Measurements from ENCODE around the gene PLEKHA4.
"Not testable (repeated sequence)": the region's sequence is repeated elsewhere in the genome, so short reads cannot be mapped to it uniquely, and the experiment has no call there.

The PLEKHA4 gene

DNA sequence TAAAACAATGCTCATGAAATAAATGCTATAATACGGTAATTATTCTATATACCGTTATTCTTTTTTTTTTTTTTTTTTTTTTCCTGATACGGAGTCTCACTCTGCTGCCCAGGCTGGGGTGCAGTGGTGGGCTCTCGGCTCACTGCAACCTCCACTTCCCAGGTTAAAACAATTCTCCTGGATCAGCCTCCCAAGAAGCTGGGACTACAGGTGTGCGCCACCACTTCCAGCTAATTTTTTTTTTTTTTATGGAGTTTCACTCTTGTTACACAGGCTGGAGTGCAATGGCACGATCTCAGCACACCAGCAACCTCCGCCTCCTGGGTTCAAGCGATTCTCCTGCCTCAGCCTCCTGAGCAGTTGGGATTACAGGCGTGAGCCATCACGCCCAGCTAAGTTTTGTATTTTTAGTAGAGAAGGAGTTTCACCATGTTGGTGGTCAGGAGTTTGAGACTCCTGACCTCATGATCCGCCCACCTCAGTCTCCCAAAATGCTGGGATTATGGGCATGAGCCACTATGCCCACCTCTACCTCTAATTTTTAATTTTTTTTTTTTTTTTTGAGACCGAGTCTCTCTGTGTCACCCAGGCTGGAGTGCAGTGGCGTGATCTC is 10.7 kb upstream of the PLEKHA4 start:
- no peaks in the 10 kb centered on the region for H3K9me3 ChIP-seq
- H3K4me3 ChIP-seq (ENCODE audit: low read depth, low read length), result no peak overlapping the region
- no peaks in the 10 kb centered on the region for H3K27me3 ChIP-seq
- H3K36me3 ChIP-seq, result no peaks in the 10 kb centered on the region; the same call in 1 of the 2 replicates
- TF ChIP-seq, protein P1, sequence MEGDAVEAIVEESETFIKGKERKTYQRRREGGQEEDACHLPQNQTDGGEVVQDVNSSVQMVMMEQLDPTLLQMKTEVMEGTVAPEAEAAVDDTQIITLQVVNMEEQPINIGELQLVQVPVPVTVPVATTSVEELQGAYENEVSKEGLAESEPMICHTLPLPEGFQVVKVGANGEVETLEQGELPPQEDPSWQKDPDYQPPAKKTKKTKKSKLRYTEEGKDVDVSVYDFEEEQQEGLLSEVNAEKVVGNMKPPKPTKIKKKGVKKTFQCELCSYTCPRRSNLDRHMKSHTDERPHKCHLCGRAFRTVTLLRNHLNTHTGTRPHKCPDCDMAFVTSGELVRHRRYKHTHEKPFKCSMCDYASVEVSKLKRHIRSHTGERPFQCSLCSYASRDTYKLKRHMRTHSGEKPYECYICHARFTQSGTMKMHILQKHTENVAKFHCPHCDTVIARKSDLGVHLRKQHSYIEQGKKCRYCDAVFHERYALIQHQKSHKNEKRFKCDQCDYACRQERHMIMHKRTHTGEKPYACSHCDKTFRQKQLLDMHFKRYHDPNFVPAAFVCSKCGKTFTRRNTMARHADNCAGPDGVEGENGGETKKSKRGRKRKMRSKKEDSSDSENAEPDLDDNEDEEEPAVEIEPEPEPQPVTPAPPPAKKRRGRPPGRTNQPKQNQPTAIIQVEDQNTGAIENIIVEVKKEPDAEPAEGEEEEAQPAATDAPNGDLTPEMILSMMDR (IDR thresholded peaks at IDR 0.05; ENCODE audit: low read depth, low read length), result no peak
- H3K4me1 ChIP-seq, result peaks cover 6% of the 10 kb centered on the region; the same call in 1 of the 2 replicates
- no peak for DNase-seq

DNA sequence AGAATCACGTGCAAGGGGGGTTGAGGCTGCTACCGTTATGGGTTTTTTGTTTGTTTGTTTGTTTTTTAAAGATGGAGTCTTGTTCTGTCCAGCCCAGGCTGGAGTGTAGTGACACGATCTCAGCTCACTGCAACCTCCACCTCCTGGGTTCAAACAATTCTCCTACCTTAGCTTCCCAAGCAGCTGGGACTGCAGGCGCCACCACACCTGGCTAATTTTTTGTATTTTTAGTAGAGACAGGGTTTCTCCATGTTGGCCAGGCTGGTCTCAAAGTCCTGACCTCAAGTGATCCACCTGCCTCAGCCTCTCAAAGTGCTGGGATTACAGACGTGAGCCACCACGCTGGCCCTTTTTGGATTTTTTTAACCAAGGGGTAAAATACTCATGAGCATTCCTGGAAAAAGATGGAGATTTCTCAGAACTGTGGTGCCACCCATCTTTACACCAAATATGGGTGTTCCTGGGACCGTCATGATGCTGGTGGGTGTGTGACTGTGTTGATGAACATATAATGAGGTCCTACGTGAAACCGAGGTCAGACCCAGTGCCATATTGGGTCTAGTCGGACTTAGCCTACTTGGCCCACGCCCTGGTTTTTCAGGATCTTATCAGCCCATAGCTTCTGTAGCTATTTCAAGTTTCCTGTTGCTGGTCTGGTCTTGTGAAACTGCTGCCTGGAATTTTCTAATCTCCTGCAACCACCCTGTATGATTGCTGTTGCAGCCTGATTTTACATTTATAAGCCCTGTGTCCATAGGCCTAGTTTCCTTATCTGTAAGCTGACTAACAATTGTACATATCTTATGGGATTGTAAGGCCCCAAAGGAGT is 10.0 kb upstream of the PLEKHA4 start:
- Histone ChIP-seq H3K27me3 (no peaks in the 10 kb centered on the region), H3K36me3 (no peaks in the 10 kb centered on the region; the same call in 1 of the 2 replicates), H3K9me3 (no peaks in the 10 kb centered on the region), H3K4me1 (peaks cover 7% of the 10 kb centered on the region), H3K4me3 (ENCODE audit: low read depth, low read length) (no peak overlapping the region)
- TF ChIP-seq, protein P1 (IDR thresholded peaks at IDR 0.05; ENCODE audit: low read depth, low read length), result no peak
- DNase-seq, result no peak

DNA sequence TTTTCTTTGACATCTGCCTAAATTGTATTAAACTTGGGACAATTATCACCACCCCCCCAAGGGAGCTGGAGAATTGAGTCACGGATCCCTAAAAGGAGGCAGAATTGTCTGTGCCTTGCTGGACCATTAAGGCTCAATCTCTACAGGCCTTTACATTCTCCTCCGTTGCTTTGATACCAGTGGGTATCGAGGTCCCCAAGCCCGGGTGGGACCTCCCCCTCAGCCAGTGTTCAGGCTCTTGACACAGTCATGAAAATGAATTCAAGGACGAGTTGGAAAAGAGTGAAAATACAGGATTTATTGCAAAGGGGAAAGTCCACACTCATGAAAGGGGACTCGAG is 9.4 kb upstream of the PLEKHA4 start:
- H3K27me3 ChIP-seq, result no peaks in the 10 kb centered on the region
- H3K36me3 ChIP-seq, result no peaks in the 10 kb centered on the region; the same call in 1 of the 2 replicates
- peaks cover 11% of the 10 kb centered on the region for H3K4me1 ChIP-seq
- H3K4me3 ChIP-seq (ENCODE audit: low read depth, low read length), result no peak overlapping the region
- H3K9me3 ChIP-seq, result no peaks in the 10 kb centered on the region
- TF ChIP-seq, protein P1 (IDR thresholded peaks at IDR 0.05; ENCODE audit: low read depth, low read length), result no peak
- DNase-seq, result no peak

DNA sequence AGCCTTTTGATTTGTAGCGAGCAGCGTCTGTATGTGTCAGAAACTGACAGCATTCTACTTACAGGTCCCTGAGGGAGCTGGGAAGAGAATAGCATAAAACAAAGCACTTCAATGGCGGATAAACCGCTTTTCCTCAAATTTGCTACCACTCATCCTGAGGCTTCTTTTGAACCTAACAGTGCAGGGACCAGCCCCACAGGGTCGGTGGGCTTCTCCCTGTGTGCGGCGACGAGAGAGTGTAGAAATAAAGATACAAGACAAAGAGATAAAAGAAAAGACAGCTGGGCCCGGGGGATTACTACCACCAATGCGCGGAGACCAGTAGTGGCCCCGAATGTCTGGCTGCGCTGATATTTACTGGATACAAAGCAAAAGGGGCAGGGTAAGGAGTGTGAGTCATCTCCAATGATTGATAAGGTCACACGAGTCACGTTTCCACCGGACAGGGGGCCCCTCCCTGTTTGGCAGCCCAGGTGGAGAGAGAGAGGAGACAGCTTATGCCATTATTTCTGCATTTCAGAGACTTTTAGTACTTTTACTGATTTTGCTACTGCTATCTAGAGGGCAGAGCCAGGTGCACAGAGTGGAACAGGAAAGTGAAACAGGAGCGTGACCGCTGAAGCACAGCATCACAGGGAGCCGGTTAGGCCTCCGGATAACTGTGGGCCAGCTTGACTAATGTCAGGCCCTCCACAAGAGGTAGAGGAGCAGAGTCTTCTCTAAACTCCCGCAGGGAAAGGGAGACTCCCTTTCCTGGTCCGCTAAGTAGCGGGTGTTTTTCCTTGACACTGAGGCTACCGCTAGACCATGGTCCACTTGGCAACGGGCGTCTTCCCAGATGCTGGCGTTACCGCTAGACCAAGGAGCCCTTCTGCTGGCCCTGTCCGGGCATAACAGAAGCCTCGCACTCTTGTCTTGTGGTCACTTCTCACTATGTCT is 7.9 kb upstream of the PLEKHA4 start:
- not testable (repeated sequence) for H3K36me3 ChIP-seq, H3K9me3 ChIP-seq, H3K27me3 ChIP-seq
- peak overlapping the region; percentile 88 for H3K4me3 ChIP-seq (ENCODE audit: low read depth, low read length)
- peaks cover 11% of the 10 kb centered on the region for H3K4me1 ChIP-seq
- peak; percentile 56 for DNase-seq

DNA sequence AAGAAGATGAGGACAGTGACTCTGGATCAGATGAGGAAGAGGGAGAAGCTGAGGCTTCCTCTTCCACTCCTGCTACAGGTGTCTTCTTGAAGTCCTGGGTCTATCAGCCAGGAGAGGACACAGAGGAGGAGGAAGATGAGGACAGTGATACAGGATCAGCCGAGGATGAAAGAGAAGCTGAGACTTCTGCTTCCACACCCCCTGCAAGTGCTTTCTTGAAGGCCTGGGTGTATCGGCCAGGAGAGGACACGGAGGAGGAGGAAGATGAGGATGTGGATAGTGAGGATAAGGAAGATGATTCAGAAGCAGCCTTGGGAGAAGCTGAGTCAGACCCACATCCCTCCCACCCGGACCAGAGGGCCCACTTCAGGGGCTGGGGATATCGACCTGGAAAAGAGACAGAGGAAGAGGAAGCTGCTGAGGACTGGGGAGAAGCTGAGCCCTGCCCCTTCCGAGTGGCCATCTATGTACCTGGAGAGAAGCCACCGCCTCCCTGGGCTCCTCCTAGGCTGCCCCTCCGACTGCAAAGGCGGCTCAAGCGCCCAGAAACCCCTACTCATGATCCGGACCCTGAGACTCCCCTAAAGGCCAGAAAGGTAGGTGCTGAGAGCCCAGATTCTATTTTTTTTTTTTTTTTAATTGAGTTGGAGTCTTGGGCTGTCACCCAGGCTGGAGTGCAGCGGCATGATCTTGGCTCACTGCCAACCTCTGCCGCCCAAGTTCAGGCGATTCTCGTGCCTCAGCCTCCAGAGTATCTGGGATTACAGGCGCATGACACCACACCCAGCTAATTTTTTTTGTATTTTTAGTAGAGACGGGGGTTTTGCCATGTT is 6.1 kb upstream of the PLEKHA4 start:
- H3K4me1 ChIP-seq, result peaks cover 11% of the 10 kb centered on the region

More for the DNA sequence above, 6.1 kb upstream of the PLEKHA4 start:
- Histone ChIP-seq H3K4me3 (ENCODE audit: low read depth, low read length) (peak overlapping the region; percentile 88), H3K36me3 (no peaks in the 10 kb centered on the region; the same call in 1 of the 2 replicates), H3K27me3 (no peaks in the 10 kb centered on the region), H3K9me3 (no peaks in the 10 kb centered on the region)
- TF ChIP-seq, protein P1 (IDR thresholded peaks at IDR 0.05; ENCODE audit: low read depth, low read length), result no peak
- peak; percentile 54 for DNase-seq
